Epidermal melanocyte (primary cell): ENCODE data around the gene PRPF40B.

ENCODE experiments used
- DNase-seq: peaks from one replicate; pipeline ENCODE4 v3.0.0; 2011; ENCODE audit warnings: low spot score; ENCODE audit not compliant: insufficient read length

PRPF40B gene

DNA sequence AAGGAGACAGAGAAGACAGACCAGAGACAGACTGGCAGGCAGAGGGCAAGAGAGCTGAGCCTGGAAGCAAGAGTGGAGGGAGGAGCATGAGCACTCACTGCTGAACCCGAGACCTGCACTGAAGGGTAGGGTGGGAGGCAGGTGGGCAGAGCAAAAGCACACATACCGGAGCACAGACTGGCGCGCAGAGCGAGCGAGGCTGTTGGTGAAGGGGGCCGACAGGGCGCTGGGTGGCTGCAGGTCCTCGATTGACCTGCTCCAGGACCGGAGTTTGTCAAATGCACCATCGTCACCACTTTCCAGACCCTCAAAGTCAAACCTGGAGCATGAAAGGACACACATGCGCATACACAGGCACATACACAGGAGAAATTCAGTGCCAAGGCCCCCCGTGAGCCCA is 34.9 kb downstream of the PRPF40B start:
- no peak for DNase-seq

DNA sequence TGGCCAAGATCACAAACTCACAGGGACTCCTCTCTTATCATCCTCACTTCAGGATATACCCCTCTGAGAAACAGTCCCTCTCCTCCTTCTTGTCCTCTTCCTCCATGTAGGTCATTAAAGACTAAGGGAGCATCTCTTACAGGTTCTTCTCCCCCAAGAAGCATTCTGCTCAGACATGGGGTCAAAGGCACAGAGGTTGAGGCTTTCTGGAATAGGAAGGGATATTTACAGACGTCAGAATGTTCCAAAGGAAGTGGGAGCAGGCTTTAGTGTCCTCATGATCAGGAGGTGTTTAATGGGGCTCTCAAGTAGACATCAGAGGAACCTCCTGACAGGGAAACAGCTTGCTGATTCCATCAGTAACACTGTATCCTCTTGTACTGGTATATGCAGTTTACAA is 36.4 kb downstream of the PRPF40B start:
- DNase-seq, result no peak

DNA sequence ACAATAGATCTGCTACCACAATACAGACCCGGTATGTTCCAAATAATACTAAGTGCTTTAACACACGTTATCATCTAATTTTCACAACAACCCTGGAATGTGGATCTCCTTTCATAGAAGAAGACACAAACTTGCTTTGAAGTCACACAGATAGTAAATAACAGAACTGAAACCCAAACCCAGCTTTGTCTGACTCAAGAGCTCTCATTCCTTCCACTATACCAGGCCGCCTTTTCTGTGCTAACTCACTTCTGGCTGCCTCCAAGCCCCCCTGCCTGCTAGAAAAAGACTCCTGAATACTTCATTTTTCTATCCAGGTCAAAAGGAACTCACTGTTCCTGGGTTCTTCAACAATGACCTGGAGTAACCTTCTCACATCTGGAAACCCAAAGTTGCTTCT is 37.8 kb downstream of the PRPF40B start:
- no peak for DNase-seq

GRCh38 chr12:49661746-49662145 is 38.4 kb downstream of the PRPF40B start:
- DNase-seq, result no peak

DNA sequence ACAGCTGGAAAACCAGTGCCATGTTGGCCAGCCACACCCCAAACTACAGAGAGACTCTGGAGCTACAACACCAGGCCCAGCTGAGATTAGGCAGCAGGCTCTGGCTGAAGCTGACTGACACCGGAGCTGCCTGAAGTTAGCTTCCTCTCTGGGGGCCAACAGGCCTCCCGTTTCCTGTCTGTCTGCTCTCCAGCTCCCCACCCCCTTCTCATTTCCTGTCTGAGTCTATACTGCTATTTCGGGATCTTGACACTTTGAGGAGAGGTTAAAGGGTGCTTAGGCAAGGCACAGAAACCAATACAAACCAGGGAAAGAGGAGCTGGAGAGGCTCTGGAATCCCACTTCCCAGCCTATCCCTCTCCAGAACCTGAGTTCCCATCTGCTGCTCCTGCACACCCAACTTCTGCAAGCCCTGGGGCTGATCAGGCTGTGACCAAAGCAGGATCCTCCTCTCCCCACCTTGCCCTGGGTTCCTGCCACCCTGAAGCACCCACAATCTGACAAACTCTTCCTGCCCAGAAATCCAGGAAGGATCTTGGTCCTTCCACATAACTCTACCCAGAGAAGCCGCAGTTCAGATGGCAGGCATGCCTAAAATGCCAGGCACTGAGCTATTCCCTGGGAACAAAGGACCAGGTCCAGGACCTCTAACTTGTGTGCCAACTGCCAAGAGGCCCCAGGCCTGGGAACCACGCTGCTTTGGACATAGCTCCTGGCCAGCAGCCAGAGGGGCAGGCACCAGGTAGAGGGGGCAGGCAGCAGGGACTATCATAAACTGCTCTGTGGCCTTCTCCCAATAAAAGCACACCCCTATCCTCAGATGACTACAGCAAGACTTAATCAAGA is 39.9 kb downstream of the PRPF40B start:
- peak; percentile 93 for DNase-seq

GRCh38 chr12:49664167-49664566 is 40.8 kb downstream of the PRPF40B start:
- DNase-seq, result no peak

DNA sequence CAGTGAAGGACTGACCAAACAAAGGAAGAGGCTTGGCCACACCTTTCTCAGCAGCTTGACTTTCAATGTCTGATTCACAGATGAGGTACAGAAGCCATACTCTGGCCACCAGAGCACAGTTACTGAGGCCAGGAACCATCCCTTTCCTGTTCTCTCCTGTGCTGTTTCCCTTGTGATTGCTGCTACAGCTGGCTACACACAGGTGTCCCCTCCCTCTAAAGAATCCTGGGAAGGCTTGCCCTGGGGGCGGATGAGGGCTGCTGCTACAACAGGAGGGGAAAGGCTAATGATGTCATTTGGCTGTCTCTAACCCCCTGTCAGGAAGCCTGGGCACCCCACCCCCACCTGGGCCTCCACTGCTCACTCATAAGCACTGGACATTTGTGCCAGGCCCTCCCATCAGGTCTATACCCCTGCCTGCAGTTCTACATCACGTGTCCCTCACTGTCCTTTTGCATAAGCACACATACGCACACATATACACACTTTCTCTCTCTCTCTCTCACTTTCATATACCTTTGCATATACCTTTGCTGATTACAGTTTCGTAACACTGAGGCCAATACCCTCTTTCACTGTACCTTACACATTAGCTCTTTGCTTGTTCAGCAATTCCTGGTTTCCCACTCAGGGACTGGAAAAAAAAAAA is 41.4 kb downstream of the PRPF40B start:
- DNase-seq, result no peak

DNA sequence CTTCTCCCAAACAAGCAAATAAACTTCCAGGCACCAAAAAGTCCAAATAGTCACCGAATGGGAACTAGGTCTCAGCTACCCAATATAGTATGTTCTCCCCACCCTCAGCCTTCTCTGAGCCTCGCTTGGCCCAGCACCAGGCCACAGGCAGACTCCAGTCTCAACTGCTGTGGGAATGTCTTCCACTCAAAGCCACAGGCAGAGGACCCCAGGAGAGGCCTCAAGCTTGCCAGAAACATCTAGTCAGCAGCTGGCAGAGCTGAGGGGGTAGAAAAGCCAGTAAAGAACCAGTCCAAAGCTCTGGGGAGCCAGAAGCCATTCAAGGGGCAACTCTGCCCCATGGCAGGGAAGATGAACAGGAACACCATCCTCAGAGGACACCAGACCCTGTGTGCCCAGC is 42.0 kb downstream of the PRPF40B start:
- no peak for DNase-seq

DNA sequence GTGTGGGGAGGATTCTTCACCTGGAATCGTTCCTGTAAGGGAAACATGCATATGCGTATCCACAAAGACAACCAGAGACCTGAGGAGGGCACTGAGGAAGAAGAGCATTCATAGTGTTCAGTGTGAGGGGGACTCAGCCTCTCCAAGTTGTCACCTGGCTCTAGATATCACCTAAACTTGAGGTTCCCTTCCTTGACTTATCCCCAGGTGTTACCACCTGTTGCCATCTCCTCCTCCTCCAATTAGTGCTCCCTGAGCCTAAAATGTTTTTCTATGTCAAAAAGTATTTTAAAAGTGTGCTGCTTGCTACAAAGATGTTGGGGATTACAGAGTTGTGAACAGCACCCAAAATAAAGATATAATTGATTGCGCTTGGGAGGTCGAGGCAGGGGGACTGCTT is 42.8 kb downstream of the PRPF40B start:
- DNase-seq, result no peak

DNA sequence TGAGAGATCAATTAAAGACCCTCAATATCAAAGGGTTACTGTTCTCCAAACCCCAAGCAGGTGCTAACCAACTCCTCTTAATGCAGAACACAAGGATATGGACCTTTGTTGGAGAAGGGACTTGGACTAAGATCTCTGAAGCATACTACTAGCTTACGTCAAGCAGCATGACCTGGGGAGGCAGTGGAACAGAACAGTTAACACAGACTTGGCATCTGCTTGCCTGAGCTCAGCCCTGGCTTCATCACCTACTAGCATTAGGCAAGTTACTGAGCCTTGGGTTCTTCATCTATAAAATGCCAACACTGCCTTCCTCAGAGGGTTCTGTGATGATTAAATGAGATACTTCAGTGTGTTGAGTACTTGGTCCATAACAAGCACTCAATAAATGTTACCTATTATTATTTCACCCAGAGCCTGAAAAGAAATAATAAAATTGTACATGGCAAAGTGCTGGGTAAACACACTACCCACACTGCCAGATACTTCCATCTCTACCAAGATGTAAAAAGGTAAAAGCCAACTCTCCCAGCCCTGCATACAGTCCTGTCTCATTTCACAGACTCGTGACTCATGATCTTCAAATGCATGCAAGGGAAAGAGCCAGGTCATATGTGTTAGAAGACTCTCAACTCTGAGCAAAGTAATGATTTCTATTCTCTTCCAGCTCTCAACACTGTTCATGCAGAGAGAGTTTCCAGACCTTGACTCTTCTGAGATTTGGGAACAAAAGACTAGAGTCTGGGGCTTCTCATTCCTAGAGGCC is 44.1 kb downstream of the PRPF40B start:
- DNase-seq, result no peak

GRCh38 chr12:49669796-49670195 is 46.4 kb downstream of the PRPF40B start:
- DNase-seq, result no peak

DNA sequence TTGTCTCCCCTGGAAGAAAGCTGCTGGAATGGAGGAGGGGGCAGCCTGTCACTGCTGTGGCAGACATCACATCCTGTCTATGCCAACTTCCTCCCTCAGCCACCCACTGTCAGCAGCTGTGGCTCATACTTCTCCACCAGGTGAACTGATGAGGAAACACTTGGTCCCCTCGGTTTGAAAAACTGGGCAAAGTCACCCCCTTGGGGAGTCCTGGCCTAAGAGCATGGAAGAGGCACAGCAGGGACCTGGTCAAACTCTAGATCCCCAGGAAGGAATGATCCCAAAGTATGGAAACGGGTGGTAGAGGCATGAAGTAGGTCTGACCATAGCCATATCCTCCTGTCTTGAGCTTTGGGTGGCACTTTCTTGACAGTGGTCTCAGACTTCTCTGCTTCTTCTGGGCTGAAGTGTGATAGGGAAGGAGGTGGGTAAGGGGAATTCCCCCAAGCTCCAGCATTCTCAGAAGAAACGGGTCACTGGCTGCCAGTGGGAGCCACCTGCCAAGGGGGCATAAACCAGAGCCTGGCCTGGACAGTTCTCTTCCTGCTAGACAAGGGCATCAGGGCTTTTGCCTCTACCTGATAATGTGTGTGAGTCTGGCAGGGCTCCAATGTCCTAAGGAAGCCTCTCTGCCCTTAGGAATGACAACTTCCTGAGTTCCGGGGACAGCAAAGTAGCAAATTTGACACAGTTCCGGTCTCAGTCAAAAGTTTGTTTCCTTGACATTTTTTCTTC is 47.8 kb downstream of the PRPF40B start:
- no peak for DNase-seq

GRCh38 chr12:49672301-49673217 is 49.2 kb downstream of the PRPF40B start:
- no peak for DNase-seq

GRCh38 chr12:49673446-49674317 is 50.3 kb downstream of the PRPF40B start:
- DNase-seq, result peak; percentile 92

GRCh38 chr12:49674318-49674981 is 51.1 kb downstream of the PRPF40B start:
- no peak for DNase-seq

GRCh38 chr12:49675137-49675536 is 51.8 kb downstream of the PRPF40B start:
- no peak for DNase-seq

- DNase-seq, result no peak
These were observed 55.4 kb downstream of the PRPF40B start for GRCh38 chr12:49678711-49679110.

DNA sequence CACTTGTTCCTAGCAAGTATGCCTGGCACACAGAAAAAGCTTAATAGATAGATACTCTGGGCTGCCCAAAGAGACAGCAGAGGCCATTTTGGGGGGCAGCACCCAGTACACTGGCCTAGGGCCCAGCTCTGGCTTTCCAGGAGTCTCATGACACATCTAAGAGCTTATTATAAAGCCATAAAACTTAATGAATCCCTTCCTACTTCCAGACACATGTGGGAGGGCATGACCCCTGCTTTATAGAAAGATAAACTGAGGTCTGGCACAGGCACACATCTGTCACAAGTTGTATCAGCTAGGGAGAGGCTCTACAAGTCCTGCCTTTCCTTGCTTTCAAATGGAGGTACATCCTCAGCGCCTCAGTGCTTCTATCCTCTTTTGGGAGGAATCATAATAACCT is 56.7 kb downstream of the PRPF40B start:
- no peak for DNase-seq
